Stimulated activated naive CD8-positive, alpha-beta T cell treated with anti-CD3 and anti-CD28 coated beads, Interleukin-15, amount 100 ng/mL, for 72 hours (primary cell): ENCODE data around the gene KRT71.
A peak's percentile ranks its signal among the peaks of the same experiment; 100 is the strongest.
"Not testable (repeated sequence)": the region's sequence is repeated elsewhere in the genome, so short reads cannot be mapped to it uniquely, and the experiment has no call there.

Source experiments
- ATAC-seq: fragments of 150-1000 bp; cut with Tn5 transposase; 2 replicates; pipeline ENCODE4 v1.10.0; 2021; ENCODE audit warnings: mild to moderate bottlenecking, moderate library complexity
- DNase-seq, 2 donors: peaks; one replicate each; pipeline ENCODE4 v3.0.0; 2021 to 2022
- H3K27ac Mint-ChIP-seq, 2 donors: one replicate each; pipeline ENCODE4 v1.8.0; 2022; ENCODE audit warnings: mild to moderate bottlenecking in 2 of 2, mixed read lengths in 2 of 2, moderate library complexity in 2 of 2
- H3K27me3 Mint-ChIP-seq: one replicate; pipeline ENCODE4 v1.8.0; 2022; ENCODE audit warnings: mixed read lengths
- H3K4me1 Mint-ChIP-seq: one replicate; pipeline ENCODE4 v1.8.0; 2022; ENCODE audit warnings: mild to moderate bottlenecking, mixed read lengths
- H3K4me3 Mint-ChIP-seq, 2 donors: one replicate each; pipeline ENCODE4 v1.8.0; 2022; ENCODE audit warnings: mild to moderate bottlenecking in 2 of 2, mixed read lengths in 2 of 2, moderate library complexity in 1 of 2
- H3K9me3 Mint-ChIP-seq, 2 donors: one replicate each; pipeline ENCODE4 v1.8.0; 2022; ENCODE audit warnings: mixed read lengths in 2 of 2

Gene KRT71

DNA sequence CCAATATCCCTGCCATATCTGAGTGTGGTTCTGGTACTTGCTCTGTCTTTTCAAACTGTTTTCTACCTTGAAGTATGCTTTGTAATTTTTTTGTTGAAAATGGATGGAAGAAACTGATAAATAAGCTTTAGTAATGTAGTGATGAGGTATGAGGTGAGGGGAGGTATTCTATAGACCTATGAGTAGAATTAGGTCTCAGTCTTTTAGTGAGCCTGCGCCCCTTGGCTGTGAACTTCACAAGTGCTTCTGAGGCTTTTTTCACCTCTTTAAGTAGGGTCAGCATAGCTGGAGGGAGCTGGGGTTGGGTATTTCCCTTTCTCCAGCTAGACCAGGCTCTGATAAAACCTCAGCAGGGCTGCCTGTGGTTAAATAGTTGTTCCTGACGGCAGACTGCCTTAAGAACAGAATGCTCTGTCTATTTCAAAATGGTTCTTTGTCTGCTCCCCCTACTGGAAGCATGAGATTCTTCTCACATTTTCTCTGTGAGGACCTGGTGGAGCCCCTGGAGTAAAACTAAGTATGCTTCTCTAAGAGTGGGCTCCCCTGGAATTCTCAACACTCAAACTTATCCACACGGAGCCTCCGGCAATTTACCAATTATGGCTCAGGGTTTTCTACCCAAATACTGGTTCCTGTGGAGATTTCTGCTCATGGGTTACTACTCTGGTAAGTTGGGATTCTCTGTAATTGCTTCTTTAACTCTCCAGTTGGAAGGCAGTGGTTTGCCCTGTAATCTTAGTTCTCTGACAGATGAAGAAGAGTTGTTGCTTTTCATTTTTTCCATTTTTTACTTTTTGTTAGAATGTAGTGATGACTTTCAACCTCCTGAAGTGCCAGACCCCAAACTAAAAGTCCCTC, 45.9 kb downstream of the KRT71 start:
- no peaks in the 10 kb centered on the region for H3K4me1 Mint-ChIP-seq
- DNase-seq (no peak), ATAC-seq (peak; percentile 48)
- peaks cover 7 to 8% of the 10 kb centered on the region in 2 donors for H3K9me3 Mint-ChIP-seq
- no peak overlapping the region for H3K4me3 Mint-ChIP-seq
- no peak overlapping the region for H3K27ac Mint-ChIP-seq
- H3K27me3 Mint-ChIP-seq = peaks cover 45% of the 10 kb centered on the region

DNA sequence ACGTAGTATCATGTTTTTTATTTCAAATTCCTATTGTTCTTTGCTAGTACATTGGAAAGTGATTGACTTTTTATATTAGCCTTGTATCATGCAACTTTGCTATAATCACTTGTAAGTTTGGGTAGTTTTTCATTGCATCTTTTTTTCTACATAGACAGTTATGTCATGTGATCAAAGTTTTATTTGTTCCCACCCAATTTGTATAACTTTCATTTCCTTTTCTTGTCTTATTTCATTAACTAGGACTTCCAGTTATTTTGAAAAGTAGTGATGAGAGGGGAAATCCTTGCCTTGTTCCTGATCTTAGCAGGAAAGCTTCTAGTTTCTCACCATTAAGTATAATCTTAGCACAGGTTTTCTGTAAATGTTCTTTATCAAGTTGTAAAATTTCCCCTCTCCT, 50.1 kb downstream of the KRT71 start:
- peaks cover 35% of the 10 kb centered on the region for H3K27me3 Mint-ChIP-seq
- no peaks in the 10 kb centered on the region for H3K4me1 Mint-ChIP-seq
- H3K27ac Mint-ChIP-seq = no peak overlapping the region

DNA sequence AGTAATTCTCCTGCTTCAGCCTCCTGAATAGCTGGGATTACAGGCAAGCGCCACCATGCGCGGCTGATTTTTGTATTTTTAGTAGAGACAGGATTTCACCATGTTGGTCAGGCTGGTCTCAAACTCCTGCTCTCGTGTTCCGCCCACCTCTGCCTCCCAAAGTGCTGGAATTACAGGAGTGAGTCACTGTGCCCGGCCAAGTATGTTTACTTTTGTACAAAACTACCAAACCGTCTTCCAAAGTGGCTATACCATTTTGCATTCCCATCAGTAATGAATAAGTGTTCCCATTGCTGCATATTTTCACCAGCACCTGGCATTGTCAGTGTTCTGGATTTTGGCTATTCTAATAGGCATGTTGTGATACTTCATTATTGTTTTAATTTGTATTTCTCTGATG, 51.5 kb downstream of the KRT71 start:
- Mint-ChIP-seq H3K4me1 (no peaks in the 10 kb centered on the region), H3K27ac (no peak overlapping the region), H3K4me3 (no peak overlapping the region), H3K27me3 (peaks cover 28% of the 10 kb centered on the region), H3K9me3 (no peaks in the 10 kb centered on the region)
- DNase-seq (no peak), ATAC-seq (no peak)

More for the DNA sequence above, 50.1 kb downstream of the KRT71 start:
- DNase-seq = no peak
- Mint-ChIP-seq H3K4me3 (no peak overlapping the region), H3K9me3 (no peaks in the 10 kb centered on the region)
- no peak for ATAC-seq

DNA sequence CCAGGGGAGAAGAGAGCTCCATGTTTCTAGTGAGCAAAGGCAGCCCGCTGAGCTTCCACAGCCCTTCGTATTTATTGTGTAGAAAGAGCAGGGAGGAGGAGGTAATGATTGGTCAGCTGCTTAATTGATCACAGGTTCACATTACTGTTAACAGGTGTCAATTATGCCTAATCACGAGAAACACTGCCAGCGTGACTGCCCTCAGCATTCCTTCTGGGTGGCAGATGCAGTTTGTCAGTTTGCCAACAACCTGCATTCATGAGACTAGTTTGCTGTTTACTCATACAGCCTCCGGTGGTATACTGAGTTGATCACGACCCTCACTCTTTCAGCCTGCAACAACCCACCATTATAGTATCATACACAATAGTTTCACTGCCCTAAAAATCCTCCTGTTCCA, 52.4 kb downstream of the KRT71 start:
- peaks cover 20% of the 10 kb centered on the region for H3K27me3 Mint-ChIP-seq
- not testable (repeated sequence) for H3K9me3 Mint-ChIP-seq, ATAC-seq, H3K4me3 Mint-ChIP-seq, H3K27ac Mint-ChIP-seq, DNase-seq, H3K4me1 Mint-ChIP-seq

- peaks cover 20% of the 10 kb centered on the region for H3K27me3 Mint-ChIP-seq
Observed at GRCh38 chr12:52499806-52500560, 53.0 kb downstream of the KRT71 start.

DNA sequence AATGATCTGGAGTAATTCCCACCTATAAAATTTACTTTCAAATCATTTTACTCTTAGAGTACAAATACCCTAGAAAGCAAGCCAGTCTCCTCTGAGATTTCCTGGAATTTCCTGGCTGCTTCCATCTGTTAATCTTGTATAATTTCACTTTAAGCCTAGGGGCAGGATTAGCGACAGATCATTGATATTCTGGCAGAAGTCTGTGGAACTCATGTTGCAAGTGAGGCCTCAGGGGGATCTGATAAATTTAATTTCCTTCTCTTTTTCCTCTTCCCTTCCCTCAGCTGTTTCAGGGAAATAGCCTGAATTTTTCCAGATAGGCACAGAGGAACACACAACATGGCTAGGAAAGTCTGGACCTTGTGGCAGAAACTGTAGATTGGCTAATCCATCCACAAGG, 54.0 kb downstream of the KRT71 start:
- no peaks in the 10 kb centered on the region for H3K9me3 Mint-ChIP-seq
- H3K27me3 Mint-ChIP-seq = peaks cover 27% of the 10 kb centered on the region
- no peak for ATAC-seq
- peaks cover 5% of the 10 kb centered on the region for H3K4me1 Mint-ChIP-seq
- no peak for DNase-seq
- H3K27ac Mint-ChIP-seq = no peak overlapping the region
- no peak overlapping the region for H3K4me3 Mint-ChIP-seq

More at GRCh38 chr12:52499806-52500560, 53.0 kb downstream of the KRT71 start:
- Mint-ChIP-seq H3K4me1 (peaks cover 5% of the 10 kb centered on the region), H3K9me3 (no peaks in the 10 kb centered on the region), H3K4me3 (no peak overlapping the region), H3K27ac (no peak overlapping the region)
- DNase-seq (no peak), ATAC-seq (no peak)

DNA sequence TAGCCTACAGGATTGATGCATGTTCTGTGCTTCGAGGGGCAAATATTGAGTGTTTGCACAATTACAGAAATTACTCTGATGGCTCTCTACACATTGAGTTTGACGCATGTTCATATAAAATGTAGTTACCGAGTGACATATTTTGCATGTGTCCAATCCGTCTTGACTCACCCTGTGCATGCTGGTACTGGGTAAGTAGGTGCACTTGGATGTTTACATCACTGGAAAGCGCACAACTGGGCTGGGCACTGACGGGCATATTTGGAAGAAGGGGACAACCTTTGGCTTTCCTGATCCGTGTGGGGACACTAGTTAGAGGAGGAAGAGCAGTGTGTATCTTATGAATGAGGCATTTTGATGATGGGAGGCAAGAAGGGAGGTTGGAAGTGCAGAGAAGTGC, 55.0 kb downstream of the KRT71 start:
- Mint-ChIP-seq H3K9me3 (no peaks in the 10 kb centered on the region), H3K27ac (no peak overlapping the region), H3K4me1 (peaks cover 5% of the 10 kb centered on the region), H3K4me3 (no peak overlapping the region), H3K27me3 (peaks cover 35% of the 10 kb centered on the region)
- DNase-seq (no peak), ATAC-seq (no peak)

DNA sequence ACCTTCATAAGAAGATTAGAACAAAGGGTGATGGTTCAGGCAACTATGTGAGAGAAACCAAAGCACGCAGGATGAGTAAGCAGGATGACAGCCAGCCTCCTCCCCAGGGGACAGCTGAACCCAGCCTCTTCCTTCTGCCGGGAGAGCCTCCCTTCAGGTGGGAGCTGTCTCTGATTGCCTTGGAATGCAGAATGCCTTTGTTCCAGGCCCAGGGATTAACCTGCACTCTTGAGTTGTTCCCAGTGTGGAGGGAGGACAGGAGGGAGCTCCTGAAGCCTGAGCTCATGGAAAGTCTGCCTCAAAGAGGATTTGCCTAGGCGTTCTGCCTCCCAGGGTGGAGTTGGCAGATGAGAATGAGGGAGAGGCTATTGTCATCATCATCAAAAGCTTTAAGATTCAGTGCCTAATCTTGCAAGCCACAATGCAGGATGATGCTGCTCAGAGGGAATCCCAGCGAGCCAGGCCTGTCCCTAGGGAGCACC, 56.3 kb downstream of the KRT71 start:
- H3K4me3 Mint-ChIP-seq = no peak overlapping the region
- H3K4me1 Mint-ChIP-seq = peaks cover 5% of the 10 kb centered on the region
- no peak overlapping the region for H3K27ac Mint-ChIP-seq
- no peaks in the 10 kb centered on the region for H3K9me3 Mint-ChIP-seq
- ATAC-seq (no peak), DNase-seq (no peak)
- peaks cover 47% of the 10 kb centered on the region for H3K27me3 Mint-ChIP-seq

GRCh38 chr12:52496054-52496453, 56.9 kb downstream of the KRT71 start:
- DNase-seq (no peak), ATAC-seq (no peak)
- H3K9me3 Mint-ChIP-seq = no peaks in the 10 kb centered on the region
- H3K27ac Mint-ChIP-seq = peak overlapping the region; percentile 4 to 12
- no peak overlapping the region for H3K4me3 Mint-ChIP-seq
- peaks cover 53% of the 10 kb centered on the region for H3K27me3 Mint-ChIP-seq
- H3K4me1 Mint-ChIP-seq = peaks cover 5% of the 10 kb centered on the region

GRCh38 chr12:52495389-52495788, 57.6 kb downstream of the KRT71 start:
- Mint-ChIP-seq H3K4me3 (no peak overlapping the region), H3K27ac (peak overlapping the region in 1 of 2 donors; percentile 35), H3K27me3 (peaks cover 60% of the 10 kb centered on the region)

DNA sequence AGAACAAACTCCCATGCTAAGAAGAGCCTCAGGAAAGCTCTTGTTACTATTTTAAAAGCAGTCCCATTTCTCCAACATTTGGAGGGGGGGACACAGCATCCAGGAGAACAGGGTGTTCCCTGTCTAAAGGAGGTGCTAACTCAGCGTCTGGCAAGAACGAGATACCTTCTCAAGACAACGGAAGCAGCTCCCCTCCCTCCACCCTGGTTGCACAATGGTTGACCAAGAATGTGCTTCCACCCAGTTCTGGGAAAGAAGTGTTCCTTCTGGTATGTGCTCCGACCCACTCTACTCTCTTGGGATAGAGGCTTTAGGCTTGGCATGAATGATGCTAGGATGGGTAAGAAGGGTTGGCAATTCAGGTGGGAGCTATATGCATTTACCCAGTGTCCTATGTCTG, 58.4 kb downstream of the KRT71 start:
- ATAC-seq (no peak), DNase-seq (no peak)
- H3K9me3 Mint-ChIP-seq = no peaks in the 10 kb centered on the region
- no peak overlapping the region for H3K27ac Mint-ChIP-seq
- no peak overlapping the region for H3K4me3 Mint-ChIP-seq
- peaks cover 5% of the 10 kb centered on the region for H3K4me1 Mint-ChIP-seq
- H3K27me3 Mint-ChIP-seq = peaks cover 63% of the 10 kb centered on the region

More at GRCh38 chr12:52495389-52495788, 57.6 kb downstream of the KRT71 start:
- H3K4me1 Mint-ChIP-seq = peaks cover 5% of the 10 kb centered on the region
- H3K9me3 Mint-ChIP-seq = no peaks in the 10 kb centered on the region
- DNase-seq (no peak), ATAC-seq (no peak)

- peaks cover 65% of the 10 kb centered on the region for H3K27me3 Mint-ChIP-seq
- peak overlapping the region in 1 of 2 donors; percentile 5 for H3K27ac Mint-ChIP-seq
- ATAC-seq (no peak), DNase-seq (no peak)
- no peaks in the 10 kb centered on the region for H3K9me3 Mint-ChIP-seq
- peaks cover 5% of the 10 kb centered on the region for H3K4me1 Mint-ChIP-seq
- no peak overlapping the region for H3K4me3 Mint-ChIP-seq
Observed at GRCh38 chr12:52494100-52494499, 58.8 kb downstream of the KRT71 start.
